GF-D8 (cell line): ENCODE data around the gene HRH2.
"Not testable (repeated sequence)": the region's sequence is repeated elsewhere in the genome, so short reads cannot be mapped to it uniquely, and the experiment has no call there.

Experiments
- DNase-seq: peaks from one replicate; lab custom pipeline; 2025; lab: John Stamatoyannopoulos, UW

Gene HRH2

GRCh38 chr5:175714479-175715085, 56.7 kb downstream of the HRH2 start:
- no peak for DNase-seq

- DNase-seq: no peak
Observed at GRCh38 chr5:175715627-175716522, 58.0 kb downstream of the HRH2 start.

GRCh38 chr5:175717837-175718236, 60.0 kb downstream of the HRH2 start:
- DNase-seq: no peak

- DNase-seq: no peak
Observed at GRCh38 chr5:175718401-175719108, 60.7 kb downstream of the HRH2 start.

- DNase-seq: not testable (repeated sequence)
Observed at GRCh38 chr5:175719109-175719432, 61.2 kb downstream of the HRH2 start.

GRCh38 chr5:175724314-175725275, 66.7 kb downstream of the HRH2 start:
- DNase-seq: no peak

- no peak for DNase-seq
Observed at GRCh38 chr5:175728316-175728715, 70.4 kb downstream of the HRH2 start.

- DNase-seq: no peak
Observed at GRCh38 chr5:175728885-175729828, 71.3 kb downstream of the HRH2 start.

GRCh38 chr5:175729829-175730277, 72.0 kb downstream of the HRH2 start:
- DNase-seq: peak; percentile 45

- no peak for DNase-seq
Observed at GRCh38 chr5:175731172-175731571, 73.3 kb downstream of the HRH2 start.

- DNase-seq: no peak
Observed at GRCh38 chr5:175731756-175732465, 74.0 kb downstream of the HRH2 start.

- no peak for DNase-seq
Observed at GRCh38 chr5:175733017-175733416, 75.1 kb downstream of the HRH2 start.

- DNase-seq: no peak
Observed at GRCh38 chr5:175734016-175734415, 76.1 kb downstream of the HRH2 start.

GRCh38 chr5:175734501-175734900, 76.6 kb downstream of the HRH2 start:
- DNase-seq: no peak

GRCh38 chr5:175735701-175736100, 77.8 kb downstream of the HRH2 start:
- DNase-seq: no peak

- DNase-seq: no peak
Observed at GRCh38 chr5:175736652-175737051, 78.8 kb downstream of the HRH2 start.

GRCh38 chr5:175737481-175737880, 79.6 kb downstream of the HRH2 start:
- DNase-seq: no peak

GRCh38 chr5:175738126-175738525, 80.3 kb downstream of the HRH2 start:
- DNase-seq: no peak

- no peak for DNase-seq
Observed at GRCh38 chr5:175738602-175739133, 80.8 kb downstream of the HRH2 start.

- DNase-seq: no peak
Observed at GRCh38 chr5:175740014-175740413, 82.1 kb downstream of the HRH2 start.
